ENCODE data around the gene SYT6.

Gene SYT6

GRCh38 chr1:114153261-114154145 is at the start of gene SYT6:
SYT6 (minus strand) TSS chr1:114153869; CDS start chr1:114153772, 97 bp downstream.
- no peak for DNase-seq (ENCODE audit: low read depth)

GRCh38 chr1:114201486-114201885 is 47.8 kb upstream of the SYT6 start:
- DNase-seq (ENCODE audit: low read depth) = no peak

- DNase-seq (ENCODE audit: low read depth) = no peak
These were observed 45.4 kb upstream of the SYT6 start for GRCh38 chr1:114199017-114199594.

- no peak for DNase-seq (ENCODE audit: low read depth)
These were observed 43.6 kb upstream of the SYT6 start for GRCh38 chr1:114196992-114197907.

- DNase-seq (ENCODE audit: low read depth) = no peak
These were observed 42.1 kb upstream of the SYT6 start for GRCh38 chr1:114195819-114196218.

GRCh38 chr1:114192328-114192727 is 38.7 kb upstream of the SYT6 start:
- DNase-seq (ENCODE audit: low read depth) = no peak

GRCh38 chr1:114189398-114189797 is 35.7 kb upstream of the SYT6 start:
- DNase-seq (ENCODE audit: low read depth) = no peak

- no peak for DNase-seq (ENCODE audit: low read depth)
These were observed 27.7 kb upstream of the SYT6 start for GRCh38 chr1:114181356-114181755.

- no peak for DNase-seq (ENCODE audit: low read depth)
These were observed 27.1 kb upstream of the SYT6 start for GRCh38 chr1:114180742-114181141.

GRCh38 chr1:114178936-114179335 is 25.3 kb upstream of the SYT6 start:
- DNase-seq (ENCODE audit: low read depth) = no peak

GRCh38 chr1:114177282-114177681 is 23.6 kb upstream of the SYT6 start:
- DNase-seq (ENCODE audit: low read depth) = no peak

- DNase-seq (ENCODE audit: low read depth) = no peak
These were observed 22.7 kb upstream of the SYT6 start for GRCh38 chr1:114176366-114176765.

GRCh38 chr1:114173680-114174079 is 20.0 kb upstream of the SYT6 start:
- DNase-seq (ENCODE audit: low read depth) = no peak

- no peak for DNase-seq (ENCODE audit: low read depth)
These were observed 15.8 kb upstream of the SYT6 start for GRCh38 chr1:114169509-114169908.

- DNase-seq (ENCODE audit: low read depth) = no peak
These were observed 13.6 kb upstream of the SYT6 start for GRCh38 chr1:114167226-114167625.

- DNase-seq (ENCODE audit: low read depth) = no peak
These were observed 11.3 kb upstream of the SYT6 start for GRCh38 chr1:114164840-114165543.

- no peak for DNase-seq (ENCODE audit: low read depth)
These were observed 6.3 kb upstream of the SYT6 start for GRCh38 chr1:114159941-114160340.

- no peak for DNase-seq (ENCODE audit: low read depth)
These were observed 3.6 kb upstream of the SYT6 start for GRCh38 chr1:114157275-114157660.

GRCh38 chr1:114156538-114157274 is 3.0 kb upstream of the SYT6 start:
- no peak for DNase-seq (ENCODE audit: low read depth)

- DNase-seq (ENCODE audit: low read depth) = no peak
These were observed 2.0 kb upstream of the SYT6 start for GRCh38 chr1:114155706-114156105.

- DNase-seq (ENCODE audit: low read depth) = no peak
These were observed 1.3 kb upstream of the SYT6 start for GRCh38 chr1:114154963-114155322.
